Measurements from ENCODE around the gene ASTN2. TPM values are rescaled to one million over a fixed set of nuclear protein-coding genes. Genes with fewer than 3 reads are reported as not detected.
A peak's percentile ranks its signal among the peaks of the same experiment; 100 is the strongest.

The ASTN2 gene
- total RNA-seq, 2 experiments from 2014 or later, result 1.7 to 4.2 TPM

GRCh38 chr9:116662646-116663310 is 752.1 kb downstream of the ASTN2 start:
- Histone ChIP-seq H3K4me3 (ENCODE audit: low read depth, low read length, poor library complexity, severe bottlenecking) (no peak overlapping the region), H4K20me1 (ENCODE audit: insufficient read depth, low read length) (no peaks in the 10 kb centered on the region), H3K27ac (ENCODE audit: low read depth, low read length, poor library complexity, severe bottlenecking) (no peak overlapping the region), H3K4me1 (ENCODE audit: insufficient read depth, low read length, poor library complexity, severe bottlenecking) (no peaks in the 10 kb centered on the region), H2AFZ (ENCODE audit: low read length) (no peak overlapping the region), H3K9me3 (ENCODE audit: low read length) (no peaks in the 10 kb centered on the region), H3K36me3 (ENCODE audit: insufficient read depth, low read length) (no peaks in the 10 kb centered on the region), H3K9me2 (ENCODE audit: insufficient read depth, low read length) (no peaks in the 10 kb centered on the region), H3K79me2 (ENCODE audit: insufficient read depth, low read depth, low read length) (no peaks in the 10 kb centered on the region), H3K4me2 (ENCODE audit: low read length) (no peak overlapping the region)
- no peak for TF ChIP-seq EZH2phosphoT487 (IDR thresholded peaks at IDR 0.05; ENCODE audit: borderline replicate concordance, low read depth, low read length)
- TF ChIP-seq CTCF (conservative IDR thresholded peaks at IDR 0.05; ENCODE audit: low read length), result no peak
- intact Hi-C loops (cut with micrococcal nuclease; ENCODE audit: unreplicated experiment), result loop anchor here (5.0 kb wide), 2 partner anchors 505 to 1070 kb away; no protein-coding TSS in a partner anchor
- no peak for DNase-seq (ENCODE audit: low spot score)
- CTCF ChIA-PET (ENCODE audit: unreplicated experiment), result no interaction called here
- POLR2A ChIA-PET, result no interaction called here
- no TSS peak for BruUV-seq (replicated peaks)

DNA sequence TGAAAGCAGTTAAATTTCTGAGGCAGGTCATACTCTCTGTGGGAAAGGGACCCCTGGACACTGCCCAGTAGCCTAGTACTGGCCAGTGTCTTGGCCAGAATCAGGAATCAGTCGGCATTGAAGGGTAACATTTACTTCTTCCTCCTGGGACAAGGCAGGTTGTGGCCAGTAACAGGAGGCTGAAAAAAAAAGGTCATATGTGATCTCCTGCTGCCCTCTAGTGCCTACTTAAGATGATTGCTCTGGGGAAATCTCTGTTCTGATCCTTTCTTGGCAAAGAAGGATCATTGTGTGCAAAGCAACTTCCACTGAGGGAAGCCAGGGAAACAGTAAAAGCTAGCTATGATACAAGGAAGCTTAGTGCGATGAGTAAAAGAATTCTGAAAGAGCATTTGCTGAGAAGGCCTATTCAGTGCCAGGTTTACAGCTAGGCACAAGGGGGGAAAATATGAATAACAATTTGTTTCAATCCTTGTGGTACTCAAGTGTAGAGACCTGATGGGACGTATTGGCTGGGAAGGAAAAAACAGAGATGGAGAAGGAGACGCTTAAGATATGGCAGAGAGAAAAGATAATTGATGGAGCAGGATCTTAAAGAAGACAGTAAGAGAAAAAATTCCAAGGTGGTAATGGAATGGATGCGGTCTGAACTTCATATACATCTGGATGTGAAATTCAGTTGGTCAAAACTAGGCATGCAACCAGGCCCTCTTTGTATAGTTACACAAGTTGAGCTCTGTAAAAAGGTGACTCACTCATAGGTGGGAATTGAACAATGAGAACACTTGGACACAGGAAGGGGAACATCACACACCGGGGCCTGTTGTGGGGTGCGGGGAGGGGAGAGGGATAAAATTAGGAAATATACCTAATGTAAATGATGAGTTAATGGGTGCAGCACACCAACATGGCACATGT is 753.6 kb downstream of the ASTN2 start:
- H3K9me2 ChIP-seq (ENCODE audit: insufficient read depth, low read length), result no peaks in the 10 kb centered on the region
- CTCF ChIA-PET (ENCODE audit: unreplicated experiment), result no interaction called here
- no peaks in the 10 kb centered on the region for H3K79me2 ChIP-seq (ENCODE audit: insufficient read depth, low read depth, low read length)
- no peak overlapping the region for H3K4me2 ChIP-seq (ENCODE audit: low read length)
- no peak overlapping the region for H3K4me3 ChIP-seq (ENCODE audit: low read depth, low read length, poor library complexity, severe bottlenecking)
- H3K9me3 ChIP-seq (ENCODE audit: low read length), result no peaks in the 10 kb centered on the region
- H4K20me1 ChIP-seq (ENCODE audit: insufficient read depth, low read length), result no peaks in the 10 kb centered on the region
- BruUV-seq (replicated peaks), result no TSS peak
- H2AFZ ChIP-seq (ENCODE audit: low read length), result no peak overlapping the region; the same call in 1 of the 2 replicates
- H3K4me1 ChIP-seq (ENCODE audit: insufficient read depth, low read length, poor library complexity, severe bottlenecking), result no peaks in the 10 kb centered on the region
- intact Hi-C loops (cut with micrococcal nuclease; ENCODE audit: unreplicated experiment), result loop anchor here (1.0 to 5.0 kb wide), 3 partner anchors 72 to 1069 kb away; no protein-coding TSS in a partner anchor
- H3K27ac ChIP-seq (ENCODE audit: low read depth, low read length, poor library complexity, severe bottlenecking), result no peak overlapping the region
- POLR2A ChIA-PET, result no interaction called here
- peak; percentile 55 for DNase-seq (ENCODE audit: low spot score)
- no peaks in the 10 kb centered on the region for H3K36me3 ChIP-seq (ENCODE audit: insufficient read depth, low read length)
- TF ChIP-seq CTCF (conservative IDR thresholded peaks at IDR 0.05; ENCODE audit: low read length), result peak; percentile 83
- no peak for TF ChIP-seq EZH2phosphoT487 (IDR thresholded peaks at IDR 0.05; ENCODE audit: borderline replicate concordance, low read depth, low read length)
